GM12878 (cell line): ENCODE data around the gene ADGRL4. TPM values are rescaled to one million over a fixed set of nuclear protein-coding genes. Genes with fewer than 3 reads are reported as not detected.

ENCODE experiments used
- ATAC-seq: fragments of 200-7000 bp; cut with Tn5 transposase; 3 replicates; pipeline ENCODE4 v1.9.1; 2020; ENCODE audit warnings: mild to moderate bottlenecking, moderate library complexity
- BruUV-seq: library from RNA; stranded (reverse); fragments of 400-500 nt; replicated peaks from 2 replicates; lab custom pipeline; 2021; lab: Mats Ljungman, UMichigan
- CTCF ChIA-PET: fragments of 300-600 bp; sonication (Branson Sonifier 250); formaldehyde crosslinking; extraction: SDS; loops from one replicate; lab custom pipeline; 2021; ENCODE audit warnings: inconsistent platforms; lab: Yijun Ruan, JAX
- POLR2A ChIA-PET: fragments of 350-600 bp; formaldehyde crosslinking; extraction: SDS; loops from one replicate; lab custom pipeline; 2021; ENCODE audit warnings: inconsistent platforms; lab: Charles Lee
- RAD21 ChIA-PET: fragments of 300-600 bp; sonication (Branson Sonifier 250); formaldehyde crosslinking; loops from one replicate; lab custom pipeline; 2023; ENCODE audit warnings: antibody characterized with exemption; ENCODE audit not compliant: unreplicated experiment; lab: Charles Lee
- SMC1A ChIA-PET: fragments of 300-600 bp; sonication (Branson Sonifier 250); formaldehyde crosslinking; loops from one replicate; lab custom pipeline; 2023; ENCODE audit not compliant: unreplicated experiment, uncharacterized antibody; lab: Charles Lee
- DNase-seq: peaks from one replicate; pipeline ENCODE4 v3.0.0-alpha.2; 2011; ENCODE audit warnings: low read depth, low spot score
- FAIRE-seq: peaks from 3 replicates; lab custom pipeline; 2011; peaks lifted over from hg19 to GRCh38; lab: Jason Lieb, UNC
- H2AFZ ChIP-seq: 2 replicates; pipeline ENCODE4 v1.6.0; 2011; ENCODE audit warnings: low read depth, low read length, control low read depth; ENCODE audit not compliant: control insufficient read depth
- H3K27ac ChIP-seq: 2 replicates; pipeline ENCODE4 v1.5.1; 2011; ENCODE audit warnings: control low read depth; ENCODE audit not compliant: control insufficient read depth, insufficient read depth
- H3K27me3 ChIP-seq, 2 experiments: replicated peaks in 1 of 2; 2 replicates each; pipeline versions ENCODE4 v1.6.0 to v1.6.1; 2011; ENCODE audit warnings: low read length in 1 of 2; ENCODE audit not compliant: control insufficient read depth in 2 of 2, insufficient read depth in 2 of 2
- H3K36me3 ChIP-seq, 2 experiments: 2 replicates each; pipeline ENCODE4 v1.5.1; 2011; ENCODE audit warnings: low read length in 1 of 2; ENCODE audit not compliant: control insufficient read depth in 2 of 2, insufficient read depth in 2 of 2
- H3K4me1 ChIP-seq: 2 replicates; pipeline ENCODE4 v1.6.1; 2011; ENCODE audit warnings: mild to moderate bottlenecking, low read length, moderate library complexity, mixed read lengths; ENCODE audit not compliant: control insufficient read depth, insufficient read depth
- H3K4me2 ChIP-seq: 2 replicates; pipeline ENCODE4 v1.6.0; 2011; ENCODE audit warnings: control low read depth; ENCODE audit not compliant: control insufficient read depth, insufficient read depth
- H3K4me3 ChIP-seq: fragments of 200-600 bp; sonication (generic); 2 replicates; pipeline ENCODE4 v1.5.1; 2016
- H3K79me2 ChIP-seq: 2 replicates; pipeline ENCODE4 v1.6.0; 2011; ENCODE audit warnings: low read length; ENCODE audit not compliant: control insufficient read depth, insufficient read depth
- H3K9ac ChIP-seq: 2 replicates; pipeline ENCODE4 v1.8.0; 2011; ENCODE audit warnings: low read length, control low read depth, mixed read lengths; ENCODE audit not compliant: control insufficient read depth, insufficient read depth
- H3K9me3 ChIP-seq: replicated peaks from 3 replicates; pipeline ENCODE4 v1.5.1; 2011; ENCODE audit warnings: mild to moderate bottlenecking, low read length; ENCODE audit not compliant: control insufficient read depth, insufficient read depth
- H4K20me1 ChIP-seq: 2 replicates; pipeline ENCODE4 v1.6.0; 2011; ENCODE audit not compliant: control insufficient read depth, insufficient read depth
- CBFB ChIP-seq: IDR thresholded peaks from 2 replicates; pipeline ENCODE4 v1.6.1; 2016; ENCODE audit warnings: antibody characterized with exemption, low read depth
- FOXM1 ChIP-seq: IDR thresholded peaks from 2 replicates; pipeline ENCODE4 v1.6.1; 2012; ENCODE audit warnings: low read depth, mild to moderate bottlenecking, inconsistent platforms, low read length, moderate library complexity
- HCFC1 ChIP-seq: fragments of 150-350 bp; IDR thresholded peaks from 2 replicates; pipeline ENCODE4 v1.6.1; 2014; ENCODE audit warnings: low read length
- ZNF687 ChIP-seq: fragments of 450-650 bp; IDR thresholded peaks from 2 replicates; pipeline ENCODE4 v1.6.1; 2017; ENCODE audit warnings: mild to moderate bottlenecking, moderate library complexity
- WGBS: methylation state at CpG from one replicate; pipeline ENCODE4 v1.1.6; 2016; ENCODE audit warnings: low lambda C conversion rate; ENCODE audit not compliant: insufficient replicate concordance, insufficient coverage; ENCODE audit errors: missing lambda C conversion rate; 5-methylcytosine and 5-hydroxymethylcytosine counted together
- in situ Hi-C: fragments of 300-500 bp; cut with MboI; formaldehyde crosslinking; loops from 9 replicates; pipeline ENCODE4 v1.14.3; 2018; ENCODE audit warnings: mixed read lengths
- intact Hi-C: fragments of 100-400 bp; cut with micrococcal nuclease; formaldehyde crosslinking; loops from one replicate; pipeline ENCODE4 v1.14.2; 2022; ENCODE audit not compliant: unreplicated experiment
- polyA plus RNA-seq, 11 experiments: library from polyadenylated mRNA; depleted of rRNA in 4 of 11; unstranded in 6 of 11; stranded (reverse) in 5 of 11; fragments of >200 nt; fragmentation: Nextera tagmentation in 4 of 11; fragmentation: Illumina TruSeq in 1 of 11; extraction: Ambion mirVana in 4 of 11; extraction: Trizol in 1 of 11; gene quantifications; 1 replicate in 1 of 11; 2 replicates in 10 of 11; pipeline versions ENCODE4 v1.2.1 to v1.2.3, GENCODE V29; 2011 to 2016; ENCODE audit warnings: inconsistent platforms in 2 of 11, missing spikeins in 2 of 11, low read depth in 1 of 11
- total RNA-seq, 4 experiments: library from RNA; depleted of rRNA in 3 of 4; stranded (reverse); fragments of >200 nt in 3 of 4; fragmentation: Illumina TruSeq in 1 of 4; extraction: Trizol in 1 of 4; gene quantifications; 2 replicates each; pipeline versions ENCODE4 v1.2.1 to v1.2.3, GENCODE V29; 2013 to 2021

Gene ADGRL4
- total and polyA plus RNA-seq, 10 of the 15 experiments (the other 5 are each of a cell fraction or from before 2014, with no cell fraction given) = not detected

GRCh38 chr1:78919150-78919549, 87.4 kb downstream of the ADGRL4 start (continued):
- TF ChIP-seq ZNF687 (no peak), FOXM1 (no peak)

- Histone ChIP-seq H3K27ac (no peak overlapping the region), H3K9ac (no peak overlapping the region), H3K79me2 (no peaks in the 10 kb centered on the region), H3K4me2 (no peak overlapping the region), H3K9me3 (no peaks in the 10 kb centered on the region), H4K20me1 (no peaks in the 10 kb centered on the region), H3K27me3 (no peaks in the 10 kb centered on the region), H2AFZ (no peak overlapping the region), H3K4me1 (no peaks in the 10 kb centered on the region), H3K4me3 (no peak overlapping the region), H3K36me3 (no peaks in the 10 kb centered on the region)
- ChIA-PET POLR2A (no interaction called here), RAD21 (no interaction called here), CTCF (no interaction called here), SMC1A (interaction anchor here (0.6 kb wide), 1 partner anchor 64 kb away, joined by 5 read pairs; no protein-coding TSS in a partner anchor)
- intact Hi-C loops (no loop called here), in situ Hi-C loops (no loop called here)
- 34% methylated on average over 2 of the region's 2 CpGs for whole genome bisulfite sequencing
- TF ChIP-seq HCFC1 (no peak), CBFB (no peak)
- no TSS peak for BruUV-seq
- no peak for ATAC-seq
- DNase-seq = no peak
- FAIRE-seq = no peak
These were observed 88.4 kb downstream of the ADGRL4 start for GRCh38 chr1:78918157-78918556.
